Osteoblast (primary cell): ENCODE measurements around the gene SLC1A4. TPM values are rescaled to one million over a fixed set of nuclear protein-coding genes. Genes with fewer than 3 reads are reported as not detected.

ENCODE experiments used
- DNase-seq: peaks from one replicate; pipeline ENCODE4 v3.0.0; 2011; ENCODE audit warnings: low spot score, mixed read lengths; ENCODE audit not compliant: insufficient read length; ENCODE audit errors: missing footprints
- H2AFZ ChIP-seq: 2 replicates; pipeline ENCODE4 v1.6.0; 2011; ENCODE audit warnings: mild to moderate bottlenecking, low read length
- H3K27ac ChIP-seq: 2 replicates; pipeline ENCODE4 v1.5.1; 2011; ENCODE audit warnings: mild to moderate bottlenecking, low read depth, low read length, moderate library complexity
- H3K27me3 ChIP-seq: 2 replicates; pipeline ENCODE4 v1.6.0; 2012; ENCODE audit warnings: mild to moderate bottlenecking, control low read depth, inconsistent platforms, low read length, moderate library complexity; ENCODE audit not compliant: insufficient read depth
- H3K36me3 ChIP-seq: 2 replicates; pipeline ENCODE4 v1.5.1; 2011; ENCODE audit warnings: mild to moderate bottlenecking, low read length, control low read depth, moderate library complexity; ENCODE audit not compliant: insufficient read depth
- H3K4me1 ChIP-seq: 2 replicates; pipeline ENCODE4 v1.5.1; 2011; ENCODE audit warnings: mild to moderate bottlenecking, low read length, control low read depth, moderate library complexity; ENCODE audit not compliant: insufficient read depth
- H3K4me2 ChIP-seq: 2 replicates; pipeline ENCODE4 v1.6.0; 2011; ENCODE audit warnings: mild to moderate bottlenecking, low read length; ENCODE audit not compliant: insufficient read depth
- H3K4me3 ChIP-seq: fragments of 200-600 bp; sonication (generic); 3 replicates; pipeline ENCODE4 v1.5.1; 2012; ENCODE audit warnings: mild to moderate bottlenecking, low read length, inconsistent platforms; ENCODE audit not compliant: insufficient read depth
- H3K79me2 ChIP-seq: 2 replicates; pipeline ENCODE4 v1.6.0; 2012; ENCODE audit warnings: mild to moderate bottlenecking, low read length, control low read depth, inconsistent platforms; ENCODE audit not compliant: insufficient read depth
- H3K9me3 ChIP-seq: 2 replicates; pipeline ENCODE4 v1.5.1; 2011; ENCODE audit warnings: low read depth, low read length, control low read depth
- H4K20me1 ChIP-seq: 2 replicates; pipeline ENCODE4 v1.6.0; 2012; ENCODE audit warnings: mild to moderate bottlenecking, low read length, control low read depth; ENCODE audit not compliant: insufficient read depth
- total RNA-seq: library from RNA; depleted of rRNA; stranded (reverse); fragments of >200 nt; gene quantifications from 2 replicates; pipeline ENCODE4 v1.2.3, GENCODE V29; 2012
- TF ChIP-seq, protein P1 (sequence below): IDR thresholded peaks from 2 replicates; pipeline ENCODE4 v1.5.1; 2011; ENCODE audit warnings: mild to moderate bottlenecking, low read depth, low read length, moderate library complexity; ENCODE audit errors: extremely low read depth

Gene SLC1A4
- total RNA-seq, 1 donor = 49.2 TPM

DNA sequence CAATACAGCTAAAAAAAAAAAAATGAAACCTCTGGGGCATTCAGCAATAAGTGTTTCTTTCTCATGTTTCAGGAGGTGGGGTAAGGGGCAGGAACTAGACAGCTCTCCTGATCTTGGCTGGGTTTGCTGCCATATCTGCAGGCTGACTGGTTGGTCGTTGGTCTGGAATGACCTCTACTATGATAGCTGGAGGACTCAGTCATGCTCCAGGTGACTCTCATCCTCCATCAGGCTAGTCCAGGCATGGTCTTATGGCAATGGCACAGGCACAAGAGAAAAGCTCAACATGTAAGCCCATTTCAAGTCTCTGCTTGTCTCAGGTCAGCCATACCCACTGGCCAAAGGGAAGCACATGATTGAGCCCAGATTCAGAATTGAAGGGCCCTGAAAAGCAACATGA is 9.5 kb upstream of the SLC1A4 start:
- H3K4me2 ChIP-seq = no peak overlapping the region
- no peak overlapping the region for H3K27ac ChIP-seq
- TF ChIP-seq, protein P1, sequence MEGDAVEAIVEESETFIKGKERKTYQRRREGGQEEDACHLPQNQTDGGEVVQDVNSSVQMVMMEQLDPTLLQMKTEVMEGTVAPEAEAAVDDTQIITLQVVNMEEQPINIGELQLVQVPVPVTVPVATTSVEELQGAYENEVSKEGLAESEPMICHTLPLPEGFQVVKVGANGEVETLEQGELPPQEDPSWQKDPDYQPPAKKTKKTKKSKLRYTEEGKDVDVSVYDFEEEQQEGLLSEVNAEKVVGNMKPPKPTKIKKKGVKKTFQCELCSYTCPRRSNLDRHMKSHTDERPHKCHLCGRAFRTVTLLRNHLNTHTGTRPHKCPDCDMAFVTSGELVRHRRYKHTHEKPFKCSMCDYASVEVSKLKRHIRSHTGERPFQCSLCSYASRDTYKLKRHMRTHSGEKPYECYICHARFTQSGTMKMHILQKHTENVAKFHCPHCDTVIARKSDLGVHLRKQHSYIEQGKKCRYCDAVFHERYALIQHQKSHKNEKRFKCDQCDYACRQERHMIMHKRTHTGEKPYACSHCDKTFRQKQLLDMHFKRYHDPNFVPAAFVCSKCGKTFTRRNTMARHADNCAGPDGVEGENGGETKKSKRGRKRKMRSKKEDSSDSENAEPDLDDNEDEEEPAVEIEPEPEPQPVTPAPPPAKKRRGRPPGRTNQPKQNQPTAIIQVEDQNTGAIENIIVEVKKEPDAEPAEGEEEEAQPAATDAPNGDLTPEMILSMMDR = no peak
- H3K4me1 ChIP-seq = peaks cover 32% of the 10 kb centered on the region
- H3K79me2 ChIP-seq = no peaks in the 10 kb centered on the region
- no peak overlapping the region for H2AFZ ChIP-seq
- no peaks in the 10 kb centered on the region for H3K36me3 ChIP-seq
- no peaks in the 10 kb centered on the region for H3K27me3 ChIP-seq
- no peak for DNase-seq
- no peaks in the 10 kb centered on the region for H4K20me1 ChIP-seq
- no peaks in the 10 kb centered on the region for H3K9me3 ChIP-seq
- H3K4me3 ChIP-seq = no peak overlapping the region

DNA sequence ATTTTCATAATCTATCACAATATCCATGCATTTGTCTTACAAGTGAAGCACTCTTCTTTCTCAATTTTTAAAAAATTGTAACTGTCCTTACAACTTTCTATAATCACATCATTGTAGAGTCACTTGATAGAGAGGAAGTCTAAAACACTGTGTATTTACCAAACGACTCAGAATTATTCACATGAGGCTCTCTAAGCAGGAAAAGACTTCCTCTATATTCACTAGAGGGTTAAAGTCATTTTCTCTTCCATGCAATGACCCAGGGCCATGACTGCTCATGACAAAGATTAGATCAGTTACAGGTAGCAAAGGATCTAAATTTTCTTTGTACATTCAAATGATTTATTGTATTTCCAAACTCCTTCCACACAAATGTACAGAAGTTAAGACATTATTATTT is 9.0 kb upstream of the SLC1A4 start:
- Histone ChIP-seq H3K9me3 (no peaks in the 10 kb centered on the region), H4K20me1 (no peaks in the 10 kb centered on the region), H2AFZ (no peak overlapping the region), H3K27ac (no peak overlapping the region), H3K4me2 (no peak overlapping the region), H3K4me1 (peaks cover 27% of the 10 kb centered on the region), H3K4me3 (no peak overlapping the region), H3K27me3 (no peaks in the 10 kb centered on the region), H3K36me3 (no peaks in the 10 kb centered on the region), H3K79me2 (no peaks in the 10 kb centered on the region)
- TF ChIP-seq, protein P1 = no peak
- no peak for DNase-seq

DNA sequence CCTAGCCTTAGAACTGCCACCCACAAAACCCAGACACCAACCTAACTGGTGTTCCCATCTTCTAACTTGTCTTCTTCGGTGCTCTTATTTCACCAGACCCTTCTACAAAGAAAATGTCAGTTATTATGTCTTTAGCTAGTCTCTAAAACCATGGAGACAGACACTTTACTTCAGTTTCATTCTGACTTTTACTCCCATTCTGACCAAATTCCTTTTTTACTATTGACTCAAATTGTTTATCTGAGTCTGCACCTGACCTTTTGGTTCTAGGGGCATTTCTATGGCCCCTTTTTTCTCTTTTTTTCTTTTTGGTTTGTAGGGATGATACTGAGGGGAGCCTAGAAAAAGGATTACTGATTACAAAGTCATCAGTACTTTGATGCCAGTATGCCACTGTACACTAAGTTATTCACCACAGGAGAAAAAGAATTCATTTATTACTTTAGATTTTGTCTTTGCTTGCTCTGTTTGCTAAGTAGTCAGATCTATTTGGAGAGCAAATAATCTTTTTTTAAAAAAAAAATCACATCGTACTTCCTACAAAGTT is 6.8 kb upstream of the SLC1A4 start:
- Histone ChIP-seq H3K79me2 (no peaks in the 10 kb centered on the region), H3K27ac (no peak overlapping the region), H3K9me3 (no peaks in the 10 kb centered on the region), H2AFZ (no peak overlapping the region), H3K27me3 (no peaks in the 10 kb centered on the region), H3K4me3 (no peak overlapping the region), H3K4me1 (peaks cover 15% of the 10 kb centered on the region), H3K36me3 (no peaks in the 10 kb centered on the region), H3K4me2 (no peak overlapping the region), H4K20me1 (no peaks in the 10 kb centered on the region)
- no peak for DNase-seq
- TF ChIP-seq, protein P1 = no peak

DNA sequence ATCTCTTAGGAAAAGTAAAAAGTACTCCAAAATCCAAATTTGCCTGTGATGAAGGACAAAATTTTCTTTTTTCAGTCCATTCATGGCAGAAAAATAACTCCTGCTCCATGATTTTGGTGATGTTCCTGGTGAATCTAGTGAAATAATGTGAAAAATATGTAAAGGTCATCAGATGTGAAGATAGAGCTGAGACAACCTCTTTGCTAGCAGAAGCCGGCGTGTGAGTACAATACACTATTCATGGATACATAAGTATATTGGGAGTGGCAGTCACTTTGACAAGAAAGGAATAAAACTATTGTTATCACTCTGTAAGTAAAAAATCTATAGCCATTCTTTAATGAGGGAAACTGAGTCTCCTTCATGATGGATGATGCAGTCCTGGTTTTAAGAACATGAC is 6.3 kb upstream of the SLC1A4 start:
- DNase-seq = no peak
- H3K4me2 ChIP-seq = no peak overlapping the region
- H3K36me3 ChIP-seq = no peaks in the 10 kb centered on the region

More for the DNA sequence above, 6.3 kb upstream of the SLC1A4 start:
- H3K79me2 ChIP-seq = no peaks in the 10 kb centered on the region
- no peaks in the 10 kb centered on the region for H3K9me3 ChIP-seq
- peaks cover 15% of the 10 kb centered on the region for H3K4me1 ChIP-seq
- H3K27ac ChIP-seq = no peak overlapping the region
- H4K20me1 ChIP-seq = no peaks in the 10 kb centered on the region
- H2AFZ ChIP-seq = no peak overlapping the region
- H3K4me3 ChIP-seq = no peak overlapping the region
- TF ChIP-seq, protein P1 = no peak
- H3K27me3 ChIP-seq = no peaks in the 10 kb centered on the region
